ENCODE results near the gene UBA6.

Gene UBA6

DNA sequence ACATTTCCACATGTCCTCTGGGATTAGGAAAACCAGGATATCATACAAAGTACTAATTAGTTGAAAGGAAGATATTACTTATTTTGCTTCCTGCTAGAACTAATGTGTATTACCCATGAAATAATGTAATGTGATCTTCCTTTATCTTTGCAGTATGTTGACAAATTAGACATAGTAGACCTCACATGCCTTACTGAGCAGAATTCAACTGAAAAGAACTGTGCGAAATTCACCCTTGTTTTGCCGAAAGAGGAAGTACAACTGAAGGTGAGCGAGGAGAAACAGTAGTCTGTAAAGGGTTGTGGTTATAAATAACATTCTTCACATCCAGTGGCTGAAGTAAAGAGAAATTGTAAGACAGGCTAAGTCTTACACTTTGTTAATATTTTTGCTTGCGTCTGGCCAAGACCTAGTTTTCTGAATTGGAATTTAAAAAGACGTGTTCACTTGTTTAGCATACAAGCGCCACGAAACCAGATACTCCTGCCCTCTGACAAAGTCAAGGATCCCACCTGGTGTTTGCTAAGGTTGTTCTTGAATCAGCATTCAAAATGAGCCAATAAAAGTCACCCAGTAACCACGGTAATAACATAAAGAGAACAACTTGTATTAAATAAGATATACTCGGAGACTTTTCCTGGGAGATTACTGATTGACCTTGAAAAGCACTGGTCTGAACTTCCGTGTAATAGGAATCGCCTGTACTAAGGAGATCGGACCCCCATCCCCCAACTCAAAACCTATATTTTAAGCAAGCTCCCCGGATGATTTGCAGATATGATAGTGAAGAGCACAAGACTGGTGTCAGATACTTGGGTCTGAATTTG is 125.5 kb downstream of the UBA6 start:
- peak; percentile 54 to 69 for DNase-seq

DNA sequence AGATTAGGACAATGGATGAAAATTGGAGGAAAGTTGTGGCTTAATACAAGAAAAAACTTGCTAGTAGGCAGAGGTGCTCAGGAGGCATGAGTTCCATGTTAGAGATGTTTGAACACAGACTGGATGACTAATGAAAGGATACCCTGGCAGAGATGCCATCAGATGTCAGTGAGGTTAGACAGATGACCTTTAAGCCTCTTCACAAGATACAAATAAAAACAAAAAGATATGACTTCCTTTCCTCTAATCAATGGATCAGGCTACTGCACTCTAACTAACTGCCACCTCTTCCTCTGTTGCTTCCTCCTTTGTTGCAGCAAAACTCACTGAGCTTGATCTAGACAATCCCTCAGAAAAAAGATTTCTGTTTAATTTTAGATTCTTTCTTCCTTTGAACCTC is 127.8 kb downstream of the UBA6 start:
- no peak for DNase-seq

DNA sequence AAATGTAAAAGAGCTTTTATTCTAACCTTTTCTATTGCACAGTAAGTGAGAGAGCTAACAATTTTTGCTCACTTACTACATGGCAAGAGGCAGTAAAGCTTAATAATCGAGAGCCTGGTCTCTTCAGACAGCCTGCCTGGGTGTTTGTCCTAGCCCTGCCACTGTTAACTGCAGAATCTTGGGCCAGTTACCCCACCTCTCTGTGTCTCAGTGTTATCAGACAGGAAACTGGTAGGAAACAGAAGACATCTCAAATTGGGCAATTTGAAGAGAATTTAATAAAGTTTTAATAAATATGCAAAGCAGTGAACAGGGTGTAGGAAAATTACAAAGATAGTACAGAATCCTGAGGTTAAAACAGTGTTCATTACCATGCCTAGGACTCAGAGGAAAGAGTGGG is 129.0 kb downstream of the UBA6 start:
- DNase-seq = no peak

DNA sequence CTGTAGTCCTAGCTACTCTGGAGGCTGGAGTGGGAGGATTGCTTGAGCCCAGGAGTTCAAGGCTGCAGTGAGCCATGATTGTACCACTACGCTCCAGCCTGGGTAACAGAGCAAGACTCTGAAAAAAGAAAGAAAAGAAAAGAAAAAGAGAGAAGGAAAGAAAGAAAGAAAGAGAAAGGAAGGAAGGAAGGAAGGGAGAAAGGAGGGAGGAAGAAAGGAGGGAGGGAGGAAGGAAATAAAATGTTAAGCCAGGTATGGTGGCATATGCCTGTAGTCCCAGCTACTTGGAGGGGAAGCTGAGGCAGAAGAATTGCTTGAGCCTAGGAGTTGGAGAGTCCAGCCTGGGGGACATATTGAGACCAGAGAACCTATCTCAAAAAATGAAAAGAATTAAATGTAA is 130.4 kb downstream of the UBA6 start:
- no peak for DNase-seq

DNA sequence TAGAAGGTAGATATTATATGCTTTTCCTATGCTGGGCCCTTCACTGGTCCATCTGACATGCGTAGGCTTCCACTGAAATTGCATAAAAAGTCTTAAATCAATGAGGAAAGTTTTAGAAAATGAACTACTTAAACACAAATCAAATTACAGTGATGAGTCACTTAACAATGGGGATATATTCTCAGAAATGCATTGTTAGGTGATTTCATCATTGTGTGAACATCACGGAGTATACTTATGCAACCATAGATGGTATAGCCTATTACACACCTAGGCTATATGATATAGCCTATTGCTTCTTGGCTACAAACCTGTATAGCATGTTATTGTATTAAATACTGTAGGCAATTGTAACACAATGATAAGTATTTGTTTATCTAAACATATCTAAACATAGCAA is 132.1 kb downstream of the UBA6 start:
- no peak for DNase-seq

DNA sequence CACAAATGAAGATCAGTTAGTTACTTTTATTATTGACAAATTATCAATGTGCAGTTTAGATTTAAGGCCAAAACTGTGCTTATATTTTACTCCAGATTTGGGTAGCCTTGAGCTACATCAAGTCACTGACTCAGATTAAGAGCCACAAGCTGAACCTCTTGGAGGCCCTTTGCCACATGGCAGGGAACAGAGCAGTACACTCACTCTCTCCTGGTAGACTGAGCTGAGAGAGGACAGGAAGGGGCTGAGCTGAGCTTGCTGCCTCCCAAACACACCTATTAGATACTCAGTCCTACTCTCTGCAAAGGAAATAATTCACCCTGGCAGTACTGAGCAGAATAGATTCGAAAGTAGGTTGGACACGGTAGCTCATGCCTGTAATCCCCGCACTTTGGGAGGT is 134.6 kb downstream of the UBA6 start:
- DNase-seq = no peak

DNA sequence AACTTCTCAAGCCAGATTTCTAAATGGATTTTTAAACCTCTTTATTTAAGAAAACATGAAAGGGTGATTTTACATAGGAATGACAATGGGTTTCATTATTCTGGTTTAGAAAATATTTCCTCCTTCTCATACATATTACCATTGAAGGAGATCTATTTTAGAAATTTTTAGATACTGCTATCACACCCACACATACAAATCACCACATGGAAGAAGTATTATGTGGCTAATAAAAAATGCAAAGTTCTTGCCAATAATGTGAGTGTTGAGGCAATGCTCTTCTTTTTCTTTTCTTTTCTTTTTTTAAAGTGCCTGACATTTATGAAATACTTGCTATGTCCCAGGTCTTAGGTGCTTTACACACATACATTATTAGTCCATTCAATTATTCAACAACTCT is 135.7 kb downstream of the UBA6 start:
- DNase-seq = no peak
